ENCODE measurements around the gene TMEM161B. TPM values are rescaled to one million over a fixed set of nuclear protein-coding genes. Genes with fewer than 3 reads are reported as not detected.
"Not testable (repeated sequence)": the region's sequence is repeated elsewhere in the genome, so short reads cannot be mapped to it uniquely, and the experiment has no call there.

Gene TMEM161B
- 17.4 and 19.4 TPM in 2 replicates for total RNA-seq

DNA sequence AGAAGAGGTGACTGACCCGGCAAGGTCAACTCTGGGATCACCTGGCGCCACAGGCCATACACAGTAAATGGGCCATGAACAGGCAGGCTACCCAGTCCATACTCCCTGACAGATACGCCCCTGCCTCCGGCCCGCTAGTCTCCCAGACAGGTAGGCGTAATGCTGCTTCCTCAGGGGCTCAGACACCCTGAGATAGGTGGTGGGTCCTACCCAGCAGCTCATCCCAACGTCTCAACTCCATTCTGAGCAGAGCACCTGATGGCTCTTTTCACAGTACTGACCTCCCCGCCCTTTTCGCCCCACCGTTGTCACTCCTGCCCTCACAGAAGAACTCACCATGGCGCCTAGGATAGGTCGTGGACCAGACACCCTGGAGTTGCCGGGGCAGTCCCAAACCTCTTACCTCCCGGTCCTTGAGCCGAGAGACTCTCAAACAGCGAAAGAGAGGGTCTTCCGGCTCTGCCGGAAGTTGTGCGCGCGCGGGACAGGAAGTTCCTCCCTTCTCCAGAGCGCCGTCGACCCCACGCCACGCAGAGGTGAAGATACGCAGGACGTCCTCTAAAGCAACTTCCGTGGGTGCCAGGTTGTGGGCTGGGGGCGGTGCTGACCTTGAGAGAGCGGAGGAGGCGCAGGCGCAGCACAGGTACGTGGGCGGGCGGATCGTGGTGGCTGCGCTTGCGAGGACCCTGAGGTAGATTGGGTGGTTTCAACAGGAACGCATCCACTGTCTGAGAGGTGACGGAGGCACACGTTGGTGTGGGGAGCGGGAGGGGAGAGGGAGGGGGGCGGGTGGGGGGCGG, at the start of gene TMEM161B:
Gene TMEM161B (minus strand): TSS at position 461 of the 800 bp plus-strand sequence. CDS start 122 bp downstream, at position 339.
- DNase-seq (ENCODE audit: low read depth), result peak; percentile 90

- no peak for DNase-seq (ENCODE audit: low read depth)
Observed at GRCh38 chr5:88304356-88304755, 35.7 kb upstream of the TMEM161B start.

GRCh38 chr5:88298425-88298824, 29.8 kb upstream of the TMEM161B start:
- peak; percentile 8 for DNase-seq (ENCODE audit: low read depth)

- no peak for DNase-seq (ENCODE audit: low read depth)
Observed at GRCh38 chr5:88290801-88291200, 22.2 kb upstream of the TMEM161B start.

- no peak for DNase-seq (ENCODE audit: low read depth)
Observed at GRCh38 chr5:88288528-88289197, 20.0 kb upstream of the TMEM161B start.

GRCh38 chr5:88287846-88288527, 19.3 kb upstream of the TMEM161B start:
- no peak for DNase-seq (ENCODE audit: low read depth)

DNA sequence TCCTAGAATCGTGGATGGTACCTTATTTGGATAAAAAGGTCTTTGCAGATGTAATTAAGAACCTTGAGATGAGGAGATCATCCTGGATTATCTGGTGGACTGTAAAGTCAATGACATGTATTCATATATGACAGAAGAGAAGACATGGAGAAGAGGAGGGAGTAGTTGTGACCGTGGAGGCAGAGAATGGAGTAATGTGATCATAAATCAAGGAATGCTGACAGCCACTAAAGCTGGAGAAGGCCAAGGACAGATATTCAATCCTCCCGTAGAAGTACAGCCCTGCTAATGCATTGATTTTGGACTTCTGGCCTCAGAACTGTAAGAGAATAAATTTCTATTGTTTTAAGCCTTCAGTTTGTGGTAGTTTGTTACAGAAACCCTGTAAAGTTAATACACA, 18.7 kb upstream of the TMEM161B start:
- no peak for DNase-seq (ENCODE audit: low read depth)

GRCh38 chr5:88283690-88284089, 15.0 kb upstream of the TMEM161B start:
- no peak for DNase-seq (ENCODE audit: low read depth)

- no peak for DNase-seq (ENCODE audit: low read depth)
Observed at GRCh38 chr5:88281322-88281721, 12.7 kb upstream of the TMEM161B start.

- DNase-seq (ENCODE audit: low read depth), result peak; percentile 13
Observed at GRCh38 chr5:88279584-88279983, 10.9 kb upstream of the TMEM161B start.

DNA sequence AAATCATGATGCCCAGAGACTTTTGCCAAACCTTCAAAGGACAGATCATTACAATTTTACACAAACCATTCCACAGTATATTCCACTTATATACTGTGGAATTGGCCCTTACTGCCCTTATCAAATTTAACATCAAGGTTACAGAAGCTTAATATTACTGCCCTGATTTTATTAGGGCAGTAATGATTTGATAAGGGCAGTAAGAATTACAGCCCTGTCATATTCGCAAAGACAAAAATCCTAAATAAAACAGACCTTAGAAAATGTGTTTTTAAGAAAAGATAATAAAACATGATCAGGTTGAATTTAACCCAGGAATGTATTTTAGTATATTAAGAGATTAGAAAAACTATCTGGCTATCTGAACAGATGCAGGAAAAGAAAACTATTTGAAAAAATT, 7.7 kb upstream of the TMEM161B start:
- DNase-seq (ENCODE audit: low read depth), result no peak

DNA sequence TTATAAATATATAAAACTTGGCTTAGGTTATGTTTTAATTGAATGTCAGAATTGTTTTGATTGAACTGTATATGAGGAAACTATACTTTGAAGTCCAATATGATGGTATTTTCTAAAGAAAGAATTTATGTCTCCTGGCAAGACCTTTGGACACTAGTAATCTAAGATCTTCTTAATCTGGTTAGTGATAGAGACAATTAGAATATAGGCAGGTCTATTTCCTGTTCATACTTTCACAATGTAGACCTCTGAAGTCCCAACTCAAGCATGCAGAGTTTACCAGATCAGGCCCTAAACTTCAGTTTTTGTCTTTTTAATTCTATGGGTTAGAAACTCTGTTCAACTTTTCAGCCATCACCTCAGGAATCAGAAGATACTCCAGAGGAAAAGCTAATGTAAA, 6.9 kb upstream of the TMEM161B start:
- no peak for DNase-seq (ENCODE audit: low read depth)

DNA sequence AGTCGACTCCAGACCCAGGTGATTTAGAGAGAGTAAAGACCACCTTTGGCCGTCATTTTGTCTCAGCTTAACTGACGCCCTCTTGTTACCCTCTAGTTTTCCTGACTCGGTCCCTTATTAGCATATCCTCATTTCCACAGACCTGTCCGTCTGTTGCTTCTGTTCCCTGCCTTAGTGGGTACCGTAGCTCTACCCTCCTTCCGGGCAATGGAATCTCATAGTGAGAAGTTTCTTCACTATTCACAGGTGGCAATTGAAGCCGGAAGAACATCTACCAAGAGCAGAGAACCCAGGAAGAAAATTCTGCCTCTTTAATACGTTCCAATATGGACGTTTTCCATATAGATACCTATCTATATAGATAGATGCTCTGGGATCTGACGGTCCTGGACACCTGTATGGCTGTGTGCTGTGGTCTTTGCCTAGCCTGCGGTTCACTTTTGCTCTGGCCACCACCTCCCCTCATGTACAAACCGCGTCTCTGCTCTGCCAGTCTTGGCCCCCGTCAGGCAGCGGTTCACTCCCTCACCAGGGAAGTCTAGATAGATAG, 652 bp upstream of the TMEM161B start:
- DNase-seq (ENCODE audit: low read depth), result peak; percentile 49

- DNase-seq (ENCODE audit: low read depth), result not testable (repeated sequence)
Observed at GRCh38 chr5:88264565-88264964, 4.1 kb downstream of the TMEM161B start.

GRCh38 chr5:88263349-88263748, 5.3 kb downstream of the TMEM161B start:
- no peak for DNase-seq (ENCODE audit: low read depth)

DNA sequence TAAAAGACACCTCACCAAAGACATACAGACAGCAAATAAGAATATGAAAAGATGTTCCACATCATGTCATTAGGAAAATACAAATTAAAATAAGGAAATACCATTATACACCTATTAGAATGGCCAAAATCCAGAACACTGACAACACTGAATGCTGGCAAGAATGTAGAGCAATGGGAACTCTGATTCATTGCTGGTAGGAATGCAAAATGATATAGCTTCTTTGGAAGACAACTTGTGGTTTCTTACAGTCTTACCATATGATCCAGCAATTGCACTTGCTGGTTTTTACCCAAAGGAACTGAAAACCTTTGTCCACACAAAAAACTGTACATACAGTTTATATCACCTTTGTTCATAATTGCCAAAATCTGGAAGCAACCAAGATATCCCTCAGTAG, 6.5 kb downstream of the TMEM161B start:
- DNase-seq (ENCODE audit: low read depth), result no peak

DNA sequence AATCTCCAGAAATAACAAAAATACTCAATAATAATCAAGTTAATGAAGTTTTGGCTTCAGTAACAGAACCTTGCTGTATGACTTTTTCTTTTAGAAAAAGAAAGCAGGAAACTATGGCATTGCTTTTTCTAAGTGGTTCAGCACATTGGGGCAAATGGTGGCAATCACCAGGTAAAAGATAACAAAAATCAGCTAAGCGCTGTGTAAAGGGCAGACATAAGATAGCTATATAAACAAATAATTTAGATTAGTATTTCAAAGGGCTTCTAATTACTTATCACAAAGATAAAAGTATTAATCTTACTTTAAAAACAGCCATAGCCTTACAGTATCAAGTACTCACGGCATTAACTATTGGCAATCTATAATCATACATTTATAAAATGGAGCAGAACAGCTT, 10.0 kb downstream of the TMEM161B start:
- no peak for DNase-seq (ENCODE audit: low read depth)

DNA sequence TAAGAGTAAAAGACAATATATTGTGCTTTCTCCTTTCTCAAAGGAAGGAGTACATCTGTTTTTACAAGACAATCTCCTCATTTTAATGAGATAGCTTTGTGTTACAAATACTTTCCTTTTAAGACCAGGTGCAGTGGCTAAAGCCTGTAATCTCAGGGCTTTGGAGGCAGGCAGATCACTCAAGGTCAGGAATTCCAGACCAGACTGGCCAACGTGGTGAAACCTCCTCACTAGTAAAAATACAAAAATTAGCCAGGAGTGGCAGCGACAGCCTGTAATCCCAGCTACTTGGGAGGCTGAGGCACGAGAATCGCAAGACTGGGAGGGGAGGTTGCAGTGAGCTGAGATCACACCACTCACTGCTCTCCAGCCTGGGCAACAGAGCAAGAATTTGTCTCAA, 11.8 kb downstream of the TMEM161B start:
- no peak for DNase-seq (ENCODE audit: low read depth)

- no peak for DNase-seq (ENCODE audit: low read depth)
Observed at GRCh38 chr5:88256037-88256436, 12.6 kb downstream of the TMEM161B start.

GRCh38 chr5:88254320-88254719, 14.3 kb downstream of the TMEM161B start:
- no peak for DNase-seq (ENCODE audit: low read depth)

DNA sequence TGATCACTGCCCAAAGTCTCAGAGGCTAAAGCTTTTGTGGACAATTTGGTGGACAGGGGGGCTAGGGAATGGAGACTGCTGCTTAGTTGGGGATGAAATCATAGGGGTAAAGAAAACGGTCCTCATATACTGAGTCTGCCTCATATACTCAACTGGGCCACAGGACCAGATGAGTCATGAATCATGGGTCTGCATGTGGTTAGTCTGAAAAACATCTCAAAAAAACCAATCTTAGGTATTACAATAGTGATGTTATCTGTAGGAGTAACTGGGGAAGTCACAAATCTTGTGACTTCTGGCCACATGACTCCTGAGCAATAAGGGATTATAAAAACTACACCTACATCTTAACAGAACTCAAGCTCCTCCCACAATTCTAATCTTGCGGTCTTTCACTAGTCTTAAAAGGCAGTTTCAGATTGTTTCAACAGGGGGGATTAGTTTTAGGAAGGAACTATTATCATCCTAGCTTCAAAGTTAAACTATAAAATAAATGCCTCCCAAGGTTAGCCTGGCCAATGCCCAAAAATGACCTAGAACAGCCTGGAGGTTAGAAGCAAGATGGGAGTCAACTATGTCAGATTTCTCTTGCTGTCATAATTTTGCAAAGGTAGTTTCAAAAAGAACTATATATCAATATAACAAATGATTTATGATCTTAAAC, 17.5 kb downstream of the TMEM161B start:
- peak; percentile 14 for DNase-seq (ENCODE audit: low read depth)

DNA sequence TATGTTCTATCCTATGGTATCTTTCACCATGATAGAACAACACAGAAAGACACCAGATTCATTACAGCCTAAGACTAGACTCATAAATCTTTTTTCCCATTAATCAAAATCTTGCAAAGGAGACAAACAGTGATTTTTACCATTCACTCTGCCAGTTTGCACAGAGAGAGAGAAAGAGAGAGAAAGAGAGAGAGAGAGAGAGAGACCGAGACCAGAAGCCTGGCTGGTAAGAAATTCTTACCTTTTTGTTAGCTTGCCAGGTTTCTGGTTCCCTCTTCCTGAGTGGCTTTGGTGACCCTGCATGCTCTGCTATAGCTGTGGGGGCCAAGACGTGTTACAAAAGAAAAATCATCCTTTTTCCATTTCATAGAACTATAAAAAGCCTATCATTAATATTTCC, 18.6 kb downstream of the TMEM161B start:
- DNase-seq (ENCODE audit: low read depth), result no peak
